PC-9 (cell line): Measurements from ENCODE around the gene CIITA. TPM values are rescaled to one million over a fixed set of nuclear protein-coding genes. Genes with fewer than 3 reads are reported as not detected.
A peak's percentile ranks its signal among the peaks of the same experiment; 100 is the strongest.

ENCODE experiments used
- BruUV-seq: library from RNA; stranded (reverse); fragments of 400-500 nt; replicated peaks from 2 replicates; lab custom pipeline; 2021; lab: Mats Ljungman, UMichigan
- CTCF ChIA-PET: fragments of 300-600 bp; sonication (Branson Sonifier 250); formaldehyde crosslinking; loops from one replicate; lab custom pipeline; 2022; ENCODE audit warnings: antibody characterized with exemption; lab: Charles Lee
- POLR2A ChIA-PET: fragments of 300-600 bp; sonication (Branson Sonifier 250); formaldehyde crosslinking; loops from one replicate; lab custom pipeline; 2022; ENCODE audit warnings: antibody characterized with exemption; ENCODE audit not compliant: unreplicated experiment; lab: Charles Lee
- DNase-seq, 2 experiments: peaks; one replicate each; pipeline versions ENCODE4 v3.0.0 to v3.0.0-alpha.2; 2015 to 2022; ENCODE audit warnings: mixed read lengths in 1 of 2
- H2AFZ ChIP-seq: fragments of 200-600 bp; sonication (generic); 2 replicates; pipeline ENCODE4 v1.8.1; 2017; ENCODE audit warnings: antibody characterized with exemption
- H3F3A ChIP-seq: fragments of 200-600 bp; sonication (generic); 2 replicates; pipeline ENCODE4 v1.8.1; 2017; ENCODE audit warnings: antibody characterized with exemption, mild to moderate bottlenecking, low read depth; ENCODE audit not compliant: insufficient read depth
- H3K27ac ChIP-seq: fragments of 200-600 bp; sonication (generic); 2 replicates; pipeline ENCODE4 v1.6.1; 2016; ENCODE audit warnings: mixed run types
- H3K27me3 ChIP-seq: fragments of 200-600 bp; sonication (generic); 2 replicates; pipeline ENCODE4 v1.6.1; 2016; ENCODE audit warnings: low read depth, mixed run types; ENCODE audit not compliant: insufficient read depth
- H3K36me3 ChIP-seq: fragments of 200-600 bp; sonication (generic); 2 replicates; pipeline ENCODE4 v1.6.1; 2016; ENCODE audit warnings: low read depth, mixed run types
- H3K4me1 ChIP-seq: fragments of 200-600 bp; sonication (generic); replicated peaks from 2 replicates; pipeline ENCODE4 v1.6.1; 2016; ENCODE audit warnings: mixed run types; ENCODE audit not compliant: insufficient read depth
- H3K4me2 ChIP-seq: fragments of 200-600 bp; sonication (generic); 2 replicates; pipeline ENCODE4 v1.6.1; 2017; ENCODE audit warnings: mixed run types
- H3K4me3 ChIP-seq: fragments of 200-600 bp; sonication (generic); 2 replicates; pipeline ENCODE4 v1.6.1; 2016; ENCODE audit warnings: mixed run types
- H3K79me2 ChIP-seq: fragments of 200-600 bp; sonication (generic); 2 replicates; pipeline ENCODE4 v1.6.1; 2017; ENCODE audit warnings: low read depth, mixed run types
- H3K9me2 ChIP-seq: fragments of 200-600 bp; sonication (generic); 2 replicates; pipeline ENCODE4 v1.8.1; 2017; ENCODE audit warnings: mild to moderate bottlenecking; ENCODE audit not compliant: insufficient read depth
- H3K9me3 ChIP-seq: fragments of 200-600 bp; sonication (generic); 2 replicates; pipeline ENCODE4 v1.8.1; 2016; ENCODE audit warnings: low read depth; ENCODE audit not compliant: insufficient read depth
- H4K20me1 ChIP-seq: fragments of 200-600 bp; sonication (generic); 2 replicates; pipeline ENCODE4 v1.8.1; 2017; ENCODE audit not compliant: insufficient read depth
- EZH2 ChIP-seq: fragments of 200-600 bp; sonication (generic); IDR thresholded peaks from 2 replicates; pipeline ENCODE4 v1.8.0; 2017; ENCODE audit warnings: antibody characterized with exemption, low read depth
- intact Hi-C: fragments of 100-400 bp; cut with micrococcal nuclease; formaldehyde crosslinking; loops from one replicate; pipeline ENCODE4 v1.10.0; 2022; ENCODE audit not compliant: unreplicated experiment
- total RNA-seq: library from RNA; stranded (reverse); gene quantifications from 2 replicates; pipeline ENCODE4 v1.2.3, GENCODE V29; 2021
- TF ChIP-seq, protein P1 (sequence below): fragments of 200-600 bp; sonication (generic); conservative IDR thresholded peaks from 2 replicates; pipeline ENCODE4 v1.6.1; 2017; ENCODE audit warnings: mixed run types, antibody characterized with exemption, mild to moderate bottlenecking, moderate library complexity

CIITA gene
- total RNA-seq, 1 experiment from 2014 or later: 1.7 TPM

DNA sequence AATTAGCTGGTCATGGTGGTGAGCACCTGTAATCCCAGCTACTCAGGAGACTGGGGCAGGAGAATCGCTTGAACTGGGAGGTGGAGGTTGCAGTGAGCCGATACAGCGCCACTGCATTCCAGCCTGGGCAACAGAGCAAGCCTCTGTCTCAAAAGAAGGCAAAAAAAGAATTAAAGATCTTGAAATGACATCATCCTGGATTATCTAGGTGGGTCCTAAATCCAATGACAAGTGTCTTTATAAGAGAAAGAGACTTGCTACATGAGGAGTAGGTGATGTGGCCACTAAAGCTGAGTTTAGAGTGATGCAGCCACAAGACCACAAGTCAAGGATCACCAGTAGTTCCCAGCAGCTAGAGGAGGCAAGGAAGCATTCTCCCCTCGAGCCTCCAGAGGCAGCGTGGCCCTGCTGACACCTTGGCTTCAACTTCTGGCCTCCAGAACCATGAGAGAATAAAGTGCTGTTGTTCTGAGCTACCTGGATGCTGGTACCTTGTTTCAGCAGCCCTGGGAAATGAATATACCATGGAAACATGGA lies 15.8 kb downstream of the CIITA start:
- Histone ChIP-seq H3K27ac (no peak overlapping the region), H3K27me3 (peaks cover 16% of the 10 kb centered on the region), H3K4me3 (no peak overlapping the region), H3K79me2 (no peaks in the 10 kb centered on the region), H3K36me3 (no peaks in the 10 kb centered on the region), H3K9me2 (no peaks in the 10 kb centered on the region), H4K20me1 (no peaks in the 10 kb centered on the region), H3F3A (no peaks in the 10 kb centered on the region), H3K9me3 (no peaks in the 10 kb centered on the region), H3K4me1 (no peaks in the 10 kb centered on the region), H2AFZ (no peak overlapping the region), H3K4me2 (no peak overlapping the region)
- intact Hi-C loops: no loop called here
- no TSS peak for BruUV-seq
- ChIA-PET POLR2A (no interaction called here), CTCF (no interaction called here)
- no peak for DNase-seq
- TF ChIP-seq EZH2: no peak
- TF ChIP-seq, protein P1, sequence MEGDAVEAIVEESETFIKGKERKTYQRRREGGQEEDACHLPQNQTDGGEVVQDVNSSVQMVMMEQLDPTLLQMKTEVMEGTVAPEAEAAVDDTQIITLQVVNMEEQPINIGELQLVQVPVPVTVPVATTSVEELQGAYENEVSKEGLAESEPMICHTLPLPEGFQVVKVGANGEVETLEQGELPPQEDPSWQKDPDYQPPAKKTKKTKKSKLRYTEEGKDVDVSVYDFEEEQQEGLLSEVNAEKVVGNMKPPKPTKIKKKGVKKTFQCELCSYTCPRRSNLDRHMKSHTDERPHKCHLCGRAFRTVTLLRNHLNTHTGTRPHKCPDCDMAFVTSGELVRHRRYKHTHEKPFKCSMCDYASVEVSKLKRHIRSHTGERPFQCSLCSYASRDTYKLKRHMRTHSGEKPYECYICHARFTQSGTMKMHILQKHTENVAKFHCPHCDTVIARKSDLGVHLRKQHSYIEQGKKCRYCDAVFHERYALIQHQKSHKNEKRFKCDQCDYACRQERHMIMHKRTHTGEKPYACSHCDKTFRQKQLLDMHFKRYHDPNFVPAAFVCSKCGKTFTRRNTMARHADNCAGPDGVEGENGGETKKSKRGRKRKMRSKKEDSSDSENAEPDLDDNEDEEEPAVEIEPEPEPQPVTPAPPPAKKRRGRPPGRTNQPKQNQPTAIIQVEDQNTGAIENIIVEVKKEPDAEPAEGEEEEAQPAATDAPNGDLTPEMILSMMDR: no peak

GRCh38 chr16:10895053-10895946 lies 18.3 kb downstream of the CIITA start:
- TF ChIP-seq, protein P1: no peak
- no peak for TF ChIP-seq EZH2
- H3K9me3 ChIP-seq: no peaks in the 10 kb centered on the region
- no peaks in the 10 kb centered on the region for H3F3A ChIP-seq
- POLR2A ChIA-PET: interaction anchor here (0.6 kb wide), 1 partner anchor 12 kb away, joined by 5 read pairs; no protein-coding TSS in a partner anchor
- H4K20me1 ChIP-seq: no peaks in the 10 kb centered on the region
- H3K9me2 ChIP-seq: no peaks in the 10 kb centered on the region
- no peaks in the 10 kb centered on the region for H3K4me1 ChIP-seq
- no peaks in the 10 kb centered on the region for H3K36me3 ChIP-seq
- intact Hi-C loops: no loop called here
- DNase-seq: peak in 1 of 2 experiments; percentile 36
- H3K79me2 ChIP-seq: no peaks in the 10 kb centered on the region
- CTCF ChIA-PET: no interaction called here
- no peak overlapping the region for H3K27ac ChIP-seq
- no peak overlapping the region for H3K4me3 ChIP-seq
- BruUV-seq: no TSS peak
- no peak overlapping the region for H3K4me2 ChIP-seq
- H3K27me3 ChIP-seq: peaks cover 16% of the 10 kb centered on the region
- H2AFZ ChIP-seq: no peak overlapping the region

DNA sequence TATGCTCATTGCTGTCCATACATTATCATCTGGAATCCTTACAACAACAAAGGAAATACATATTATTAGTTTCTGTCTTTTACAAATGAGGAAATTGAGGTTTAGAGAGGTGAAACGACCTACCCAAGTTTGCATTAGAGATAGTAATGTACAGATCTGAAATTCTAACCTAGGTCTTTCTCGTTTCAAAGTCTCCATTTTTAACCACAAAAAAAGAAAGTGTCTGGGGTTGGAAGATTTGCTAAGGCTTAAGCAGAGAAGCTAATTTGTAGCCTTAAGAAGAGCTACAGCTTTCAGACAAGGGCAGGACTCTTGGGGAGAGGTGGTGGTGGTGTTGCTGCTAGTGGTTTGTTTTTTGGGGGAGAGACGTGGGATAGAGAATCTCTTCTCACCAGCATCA lies 19.2 kb downstream of the CIITA start:
- intact Hi-C loops: no loop called here
- ChIA-PET CTCF (no interaction called here), POLR2A (no interaction called here)
- Histone ChIP-seq H2AFZ (no peak overlapping the region), H3K9me2 (no peaks in the 10 kb centered on the region), H3K79me2 (no peaks in the 10 kb centered on the region), H3K4me2 (no peak overlapping the region), H3K27me3 (peaks cover 19% of the 10 kb centered on the region), H3F3A (no peaks in the 10 kb centered on the region), H3K4me1 (no peaks in the 10 kb centered on the region), H3K9me3 (no peaks in the 10 kb centered on the region), H3K27ac (no peak overlapping the region), H3K36me3 (no peaks in the 10 kb centered on the region), H4K20me1 (no peaks in the 10 kb centered on the region), H3K4me3 (no peak overlapping the region)
- TF ChIP-seq EZH2: no peak
- TF ChIP-seq, protein P1: no peak
- no TSS peak for BruUV-seq
- no peak for DNase-seq
